Transverse colon (tissue), 4 donors: ENCODE results near the gene HDLBP. TPM values are rescaled to one million over a fixed set of nuclear protein-coding genes. Genes with fewer than 3 reads are reported as not detected.

Experiments used
- DNase-seq: peaks from one replicate; pipeline ENCODE4 v3.0.0-alpha.2; 2019
- H3K27ac ChIP-seq, 4 donors: fragments of 200-600 bp; sonication (generic); 2 replicates each; pipeline ENCODE4 v1.5.1; 2016 to 2018; ENCODE audit warnings: inconsistent platforms in 4 of 4
- H3K27me3 ChIP-seq: fragments of 200-600 bp; sonication (generic); 2 replicates; pipeline ENCODE4 v1.5.1; 2017; ENCODE audit warnings: inconsistent platforms
- H3K36me3 ChIP-seq, 4 donors: fragments of 200-600 bp; sonication (generic); 2 replicates each; pipeline ENCODE4 v1.5.1; 2017 to 2019; ENCODE audit warnings: inconsistent platforms in 4 of 4
- H3K4me1 ChIP-seq, 4 donors: fragments of 200-600 bp; sonication (generic); 2 replicates each; pipeline ENCODE4 v1.5.1; 2017 to 2020; ENCODE audit warnings: inconsistent platforms in 4 of 4
- H3K4me3 ChIP-seq, 4 donors: fragments of 200-600 bp; sonication (generic); 1 replicate in 1 of 4; 2 replicates in 3 of 4; pipeline versions ENCODE4 v1.5.1 to v1.6.1; 2017 to 2019; ENCODE audit warnings: inconsistent platforms in 4 of 4
- H3K9me3 ChIP-seq, 2 donors: fragments of 200-600 bp; sonication (generic); 2 replicates each; pipeline ENCODE4 v1.5.1; 2017 to 2019; ENCODE audit warnings: inconsistent platforms in 2 of 2
- EP300 ChIP-seq: sonication (generic); formaldehyde crosslinking; IDR thresholded peaks from one replicate; pipeline ENCODE4 v1.6.1; 2017; ENCODE audit warnings: antibody characterized with exemption, low read depth
- POLR2A ChIP-seq: fragments of 450-650 bp; IDR thresholded peaks from one replicate; pipeline ENCODE4 v1.6.1; 2016; ENCODE audit warnings: antibody characterized with exemption, mild to moderate bottlenecking, moderate library complexity
- POLR2AphosphoS5 ChIP-seq, 3 donors: sonication (generic); formaldehyde crosslinking; IDR thresholded peaks; one replicate each; pipeline ENCODE4 v1.6.1; 2016; ENCODE audit warnings: antibody characterized with exemption in 3 of 3
- WGBS, 2 donors: methylation state at CpG; one replicate each; pipeline ENCODE4 v1.1.5; 2018; ENCODE audit warnings: low coverage in 1 of 2; 5-methylcytosine and 5-hydroxymethylcytosine counted together
- in situ Hi-C, 4 donors: fragments of 200-750 bp; cut with MboI; loops; one replicate each; pipeline versions ENCODE4 v1.15.0 to v1.15.1; 2017; ENCODE audit warnings: low sequenced_read_pairs in 3 of 4, low pct_ligation_motif_present in 1 of 4, low pct_unique_long_range_greater_than_20kb in 1 of 4
- intact Hi-C: fragments of 100-400 bp; cut with DNase I; formaldehyde crosslinking; loops from one replicate; pipeline ENCODE4 v1.15.1; 2023; ENCODE audit warnings: low total_unique reads
- total RNA-seq, 4 donors: library from RNA; depleted of rRNA; stranded (reverse); fragments of >200 nt; gene quantifications; one replicate each; pipeline ENCODE4 v1.1.0, GENCODE V29; 2016
- TF ChIP-seq, protein P1 (sequence below), 5 experiments: fragments of 200-600 bp in 3 of 5; fragments of 450-650 bp in 2 of 5; sonication (generic) in 3 of 5; IDR thresholded peaks; 1 replicate in 2 of 5; 2 replicates in 3 of 5; pipeline ENCODE4 v1.5.1; 2016 to 2017; ENCODE audit warnings: antibody characterized with exemption in 5 of 5, inconsistent platforms in 3 of 5, mild to moderate bottlenecking in 2 of 5, moderate library complexity in 1 of 5

Gene HDLBP
- total RNA-seq, 4 donors from 2014 or later, result 168 to 1,885 (median 314) TPM

DNA sequence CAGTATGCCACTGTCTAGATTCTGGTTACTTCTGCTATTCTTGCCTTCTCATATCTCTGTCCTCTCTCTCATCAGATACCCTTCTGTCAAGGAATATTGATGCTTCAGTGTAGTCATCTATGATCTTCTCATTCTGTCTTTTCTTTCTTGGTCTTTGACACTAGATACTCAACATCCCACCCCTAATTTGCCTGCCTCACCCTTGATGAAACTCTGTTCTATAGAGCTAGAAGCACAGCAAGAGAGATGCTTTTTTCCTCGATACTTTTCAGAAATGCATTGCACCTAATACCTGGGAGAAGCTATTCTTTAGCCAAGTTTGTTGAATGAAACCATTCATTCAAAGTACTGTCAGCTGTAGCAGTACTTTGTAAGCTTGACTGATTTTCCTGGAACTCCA, 9.8 kb upstream of the HDLBP start:
- WGBS, 2 donors, result 87 to 100% methylated on average over 1 of the region's 1 CpG
- intact Hi-C loops, result no loop called here
- TF ChIP-seq, protein P1, sequence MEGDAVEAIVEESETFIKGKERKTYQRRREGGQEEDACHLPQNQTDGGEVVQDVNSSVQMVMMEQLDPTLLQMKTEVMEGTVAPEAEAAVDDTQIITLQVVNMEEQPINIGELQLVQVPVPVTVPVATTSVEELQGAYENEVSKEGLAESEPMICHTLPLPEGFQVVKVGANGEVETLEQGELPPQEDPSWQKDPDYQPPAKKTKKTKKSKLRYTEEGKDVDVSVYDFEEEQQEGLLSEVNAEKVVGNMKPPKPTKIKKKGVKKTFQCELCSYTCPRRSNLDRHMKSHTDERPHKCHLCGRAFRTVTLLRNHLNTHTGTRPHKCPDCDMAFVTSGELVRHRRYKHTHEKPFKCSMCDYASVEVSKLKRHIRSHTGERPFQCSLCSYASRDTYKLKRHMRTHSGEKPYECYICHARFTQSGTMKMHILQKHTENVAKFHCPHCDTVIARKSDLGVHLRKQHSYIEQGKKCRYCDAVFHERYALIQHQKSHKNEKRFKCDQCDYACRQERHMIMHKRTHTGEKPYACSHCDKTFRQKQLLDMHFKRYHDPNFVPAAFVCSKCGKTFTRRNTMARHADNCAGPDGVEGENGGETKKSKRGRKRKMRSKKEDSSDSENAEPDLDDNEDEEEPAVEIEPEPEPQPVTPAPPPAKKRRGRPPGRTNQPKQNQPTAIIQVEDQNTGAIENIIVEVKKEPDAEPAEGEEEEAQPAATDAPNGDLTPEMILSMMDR (IDR thresholded peaks at IDR 0.05), result no peak
- TF ChIP-seq POLR2A (no peak), EP300 (no peak), POLR2AphosphoS5 (IDR thresholded peaks at IDR 0.05) (no peak)
- Histone ChIP-seq H3K9me3 (no peaks in the 10 kb centered on the region), H3K4me3 (no peak overlapping the region), H3K36me3 (peaks cover 0 to 12% (median 5%) of the 10 kb centered on the region in 4 donors), H3K27me3 (no peaks in the 10 kb centered on the region), H3K4me1 (peaks cover 3 to 43% (median 16%) of the 10 kb centered on the region in 4 donors), H3K27ac (no peak overlapping the region)
- DNase-seq, result no peak
- in situ Hi-C loops, result no loop called here

DNA sequence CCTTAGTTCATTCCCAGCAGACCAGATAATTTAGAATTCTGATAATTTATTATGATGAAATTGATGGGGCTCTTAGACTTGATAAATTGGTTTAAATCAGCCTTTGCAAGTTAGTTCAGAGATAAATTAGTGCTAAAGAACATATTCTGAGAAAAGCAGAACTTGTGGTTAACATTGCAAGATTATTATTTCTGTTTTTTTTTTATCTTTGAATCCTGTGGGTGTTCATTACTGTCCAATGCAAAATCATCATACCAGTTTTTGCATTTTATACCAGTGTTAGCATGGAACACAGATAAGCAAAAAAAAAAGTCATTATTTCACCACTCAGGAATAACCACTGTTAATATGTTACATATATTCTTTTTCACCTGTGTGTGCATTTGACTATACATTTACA, 9.3 kb upstream of the HDLBP start:
- TF ChIP-seq, protein P1 (IDR thresholded peaks at IDR 0.05), result no peak
- no peak for TF ChIP-seq POLR2A
- no peak for TF ChIP-seq EP300
- no peak for TF ChIP-seq POLR2AphosphoS5 (IDR thresholded peaks at IDR 0.05)
- H3K4me1 ChIP-seq, result peaks cover 3 to 47% (median 16%) of the 10 kb centered on the region in 4 donors
- in situ Hi-C loops, result no loop called here
- intact Hi-C loops, result no loop called here
- H3K36me3 ChIP-seq, result peaks cover 0 to 12% (median 5%) of the 10 kb centered on the region in 4 donors
- DNase-seq, result no peak
- no peaks in the 10 kb centered on the region for H3K9me3 ChIP-seq
- no peak overlapping the region for H3K27ac ChIP-seq
- H3K27me3 ChIP-seq, result no peaks in the 10 kb centered on the region
- H3K4me3 ChIP-seq, result no peak overlapping the region

DNA sequence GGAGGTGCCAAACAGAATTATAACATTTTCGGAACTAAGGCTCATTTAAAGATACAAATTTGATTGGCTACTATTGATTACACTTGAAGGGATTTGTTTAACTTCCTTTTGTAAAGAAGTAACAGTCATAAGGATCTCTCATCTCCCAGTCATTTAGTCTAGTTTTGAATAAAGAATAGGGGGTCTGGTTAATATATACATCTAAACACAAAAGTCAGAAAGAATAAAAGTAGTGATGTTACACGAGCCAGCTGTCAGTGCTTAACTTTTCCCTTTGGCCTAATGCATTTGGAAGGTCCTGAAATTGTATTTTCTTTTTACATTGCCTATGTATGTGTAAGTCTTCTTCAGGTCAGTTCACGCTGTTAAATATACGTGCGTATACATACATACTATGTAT, 8.3 kb upstream of the HDLBP start:
- no peak for TF ChIP-seq POLR2AphosphoS5 (IDR thresholded peaks at IDR 0.05)
- TF ChIP-seq, protein P1 (IDR thresholded peaks at IDR 0.05), result no peak
- TF ChIP-seq POLR2A, result no peak
- TF ChIP-seq EP300, result no peak
- Histone ChIP-seq H3K36me3 (peaks cover 0 to 12% (median 5%) of the 10 kb centered on the region in 4 donors), H3K9me3 (no peaks in the 10 kb centered on the region), H3K4me1 (peaks cover 8 to 57% (median 20%) of the 10 kb centered on the region in 4 donors), H3K27ac (no peak overlapping the region), H3K27me3 (no peaks in the 10 kb centered on the region), H3K4me3 (no peak overlapping the region)
- intact Hi-C loops (no loop called here), in situ Hi-C loops (no loop called here)
- 68 to 75% methylated on average over 5 of the region's 5 CpGs for WGBS, 2 donors
- no peak for DNase-seq

- H3K36me3 ChIP-seq, result peaks cover 0 to 5% (median 1%) of the 10 kb centered on the region in 4 donors
- H3K27ac ChIP-seq, result no peak overlapping the region
- 60% methylated on average over 1 of the region's 1 CpG; no CpG with 5 or more reads in 1 of the 2 donors for WGBS, 2 donors
- H3K27me3 ChIP-seq, result no peaks in the 10 kb centered on the region
- no peak for DNase-seq
- no peak for TF ChIP-seq POLR2A
- no peak for TF ChIP-seq EP300
- TF ChIP-seq, protein P1 (IDR thresholded peaks at IDR 0.05), result no peak
- TF ChIP-seq POLR2AphosphoS5 (IDR thresholded peaks at IDR 0.05), result no peak
- no peaks in the 10 kb centered on the region for H3K9me3 ChIP-seq
- peaks cover 21 to 76% (median 37%) of the 10 kb centered on the region in 4 donors for H3K4me1 ChIP-seq
- in situ Hi-C loops (no loop called here), intact Hi-C loops (no loop called here)
- no peak overlapping the region for H3K4me3 ChIP-seq
These were observed 6.4 kb upstream of the HDLBP start for GRCh38 chr2:241321886-241322285.
